HEK293T (cell line): ENCODE measurements around the gene MAT1A.
"Not testable (repeated sequence)": the region's sequence is repeated elsewhere in the genome, so short reads cannot be mapped to it uniquely, and the experiment has no call there.

Experiments
- ELF4 ChIP-seq: fragments of 450-650 bp; IDR thresholded peaks from 2 replicates; pipeline ENCODE4 v1.6.1; 2017; ENCODE audit warnings: antibody characterized with exemption
- NFRKB ChIP-seq: fragments of 450-650 bp; IDR thresholded peaks from 2 replicates; pipeline ENCODE4 v1.6.1; 2016; ENCODE audit warnings: mild to moderate bottlenecking, moderate library complexity
- SUZ12 ChIP-seq: fragments of 450-650 bp; IDR thresholded peaks from 2 replicates; pipeline ENCODE4 v1.6.1; 2016; ENCODE audit warnings: mild to moderate bottlenecking

DNA sequence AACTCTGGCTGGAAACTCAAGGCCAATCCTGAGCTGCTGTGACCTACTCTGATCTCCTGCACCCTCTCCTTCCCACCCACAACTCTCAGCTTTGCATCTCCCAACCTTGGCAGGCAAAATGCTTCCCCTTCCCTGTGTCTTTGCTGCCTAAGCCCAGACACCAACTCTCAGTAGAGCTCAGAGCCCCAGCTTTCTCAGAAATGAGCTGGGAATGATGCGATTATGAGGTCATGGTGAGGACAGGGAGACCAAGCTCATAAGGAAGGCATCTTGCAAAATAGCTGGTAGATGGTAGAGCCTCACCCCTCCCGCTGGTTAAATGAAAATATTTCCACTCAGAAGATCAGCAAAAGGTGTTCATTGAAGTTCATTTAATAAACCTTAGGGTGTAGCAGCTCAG lies 34.7 kb downstream of the MAT1A start:
- not testable (repeated sequence) for TF ChIP-seq NFRKB, ELF4, SUZ12
